GM12878 (cell line): ENCODE results near the gene PREP. TPM values are rescaled to one million over a fixed set of nuclear protein-coding genes. Genes with fewer than 3 reads are reported as not detected.

Source experiments
- ATAC-seq: fragments of 200-7000 bp; cut with Tn5 transposase; 3 replicates; pipeline ENCODE4 v1.9.1; 2020; ENCODE audit warnings: mild to moderate bottlenecking, moderate library complexity
- BruUV-seq: library from RNA; stranded (reverse); fragments of 400-500 nt; replicated peaks from 2 replicates; lab custom pipeline; 2021; lab: Mats Ljungman, UMichigan
- CTCF ChIA-PET: fragments of 300-600 bp; sonication (Branson Sonifier 250); formaldehyde crosslinking; extraction: SDS; loops from one replicate; lab custom pipeline; 2021; ENCODE audit warnings: inconsistent platforms; lab: Yijun Ruan, JAX
- POLR2A ChIA-PET: fragments of 350-600 bp; formaldehyde crosslinking; extraction: SDS; loops from one replicate; lab custom pipeline; 2021; ENCODE audit warnings: inconsistent platforms; lab: Charles Lee
- RAD21 ChIA-PET: fragments of 300-600 bp; sonication (Branson Sonifier 250); formaldehyde crosslinking; loops from one replicate; lab custom pipeline; 2023; ENCODE audit warnings: antibody characterized with exemption; ENCODE audit not compliant: unreplicated experiment; lab: Charles Lee
- SMC1A ChIA-PET: fragments of 300-600 bp; sonication (Branson Sonifier 250); formaldehyde crosslinking; loops from one replicate; lab custom pipeline; 2023; ENCODE audit not compliant: unreplicated experiment, uncharacterized antibody; lab: Charles Lee
- DNase-seq: peaks from one replicate; pipeline ENCODE4 v3.0.0-alpha.2; 2011; ENCODE audit warnings: low read depth, low spot score
- FAIRE-seq: peaks from 3 replicates; lab custom pipeline; 2011; peaks lifted over from hg19 to GRCh38; lab: Jason Lieb, UNC
- H2AFZ ChIP-seq: 2 replicates; pipeline ENCODE4 v1.6.0; 2011; ENCODE audit warnings: low read depth, low read length, control low read depth; ENCODE audit not compliant: control insufficient read depth
- H3K27ac ChIP-seq: 2 replicates; pipeline ENCODE4 v1.5.1; 2011; ENCODE audit warnings: control low read depth; ENCODE audit not compliant: control insufficient read depth, insufficient read depth
- H3K27me3 ChIP-seq, 2 experiments: replicated peaks in 1 of 2; 2 replicates each; pipeline versions ENCODE4 v1.6.0 to v1.6.1; 2011; ENCODE audit warnings: low read length in 1 of 2; ENCODE audit not compliant: control insufficient read depth in 2 of 2, insufficient read depth in 2 of 2
- H3K36me3 ChIP-seq, 2 experiments: 2 replicates each; pipeline ENCODE4 v1.5.1; 2011; ENCODE audit warnings: low read length in 1 of 2; ENCODE audit not compliant: control insufficient read depth in 2 of 2, insufficient read depth in 2 of 2
- H3K4me1 ChIP-seq: 2 replicates; pipeline ENCODE4 v1.6.1; 2011; ENCODE audit warnings: mild to moderate bottlenecking, low read length, moderate library complexity, mixed read lengths; ENCODE audit not compliant: control insufficient read depth, insufficient read depth
- H3K4me2 ChIP-seq: 2 replicates; pipeline ENCODE4 v1.6.0; 2011; ENCODE audit warnings: control low read depth; ENCODE audit not compliant: control insufficient read depth, insufficient read depth
- H3K4me3 ChIP-seq: fragments of 200-600 bp; sonication (generic); 2 replicates; pipeline ENCODE4 v1.5.1; 2016
- H3K79me2 ChIP-seq: 2 replicates; pipeline ENCODE4 v1.6.0; 2011; ENCODE audit warnings: low read length; ENCODE audit not compliant: control insufficient read depth, insufficient read depth
- H3K9ac ChIP-seq: 2 replicates; pipeline ENCODE4 v1.8.0; 2011; ENCODE audit warnings: low read length, control low read depth, mixed read lengths; ENCODE audit not compliant: control insufficient read depth, insufficient read depth
- H3K9me3 ChIP-seq: replicated peaks from 3 replicates; pipeline ENCODE4 v1.5.1; 2011; ENCODE audit warnings: mild to moderate bottlenecking, low read length; ENCODE audit not compliant: control insufficient read depth, insufficient read depth
- H4K20me1 ChIP-seq: 2 replicates; pipeline ENCODE4 v1.6.0; 2011; ENCODE audit not compliant: control insufficient read depth, insufficient read depth
- CBFB ChIP-seq: IDR thresholded peaks from 2 replicates; pipeline ENCODE4 v1.6.1; 2016; ENCODE audit warnings: antibody characterized with exemption, low read depth
- E2F4 ChIP-seq: IDR thresholded peaks from 2 replicates; pipeline ENCODE4 v1.6.1; 2012; ENCODE audit warnings: low read depth, low read length, improper control_type of control experiment
- FOXM1 ChIP-seq: IDR thresholded peaks from 2 replicates; pipeline ENCODE4 v1.6.1; 2012; ENCODE audit warnings: low read depth, mild to moderate bottlenecking, inconsistent platforms, low read length, moderate library complexity
- KDM1A ChIP-seq: fragments of 200-600 bp; sonication (generic); IDR thresholded peaks from 2 replicates; pipeline ENCODE4 v1.6.1; 2016; ENCODE audit warnings: borderline replicate concordance
- MTA3 ChIP-seq: IDR thresholded peaks from 2 replicates; pipeline ENCODE4 v1.6.1; 2012; ENCODE audit warnings: low read length, inconsistent platforms, borderline replicate concordance
- MXI1 ChIP-seq: fragments of 150-350 bp; IDR thresholded peaks from 2 replicates; pipeline ENCODE4 v1.6.1; 2011; ENCODE audit warnings: low read depth, mild to moderate bottlenecking, inconsistent platforms, low read length, improper control_type of control experiment
- NKRF ChIP-seq: fragments of 450-650 bp; conservative IDR thresholded peaks from 2 replicates; pipeline ENCODE4 v1.6.1; 2017; ENCODE audit warnings: mild to moderate bottlenecking, moderate library complexity
- RELB ChIP-seq: fragments of 450-650 bp; IDR thresholded peaks from 2 replicates; pipeline ENCODE4 v1.6.1; 2017; ENCODE audit warnings: low read depth, mild to moderate bottlenecking, moderate library complexity
- SMC3 ChIP-seq: IDR thresholded peaks from 2 replicates; pipeline ENCODE4 v1.6.1; 2011; ENCODE audit warnings: low read length, improper control_type of control experiment, borderline replicate concordance
- SREBF2 ChIP-seq: IDR thresholded peaks from 2 replicates; pipeline ENCODE4 v1.6.1; 2012; ENCODE audit warnings: mild to moderate bottlenecking, low read length
- ZBTB40 ChIP-seq: fragments of 450-650 bp; IDR thresholded peaks from 2 replicates; pipeline ENCODE4 v1.6.1; 2016; ENCODE audit warnings: mild to moderate bottlenecking, moderate library complexity, borderline replicate concordance
- ZZZ3 ChIP-seq: IDR thresholded peaks from 2 replicates; pipeline ENCODE4 v1.6.1; 2011; ENCODE audit warnings: low read depth; ENCODE audit not compliant: control insufficient read depth, insufficient read length
- WGBS: methylation state at CpG from one replicate; pipeline ENCODE4 v1.1.6; 2016; ENCODE audit warnings: low lambda C conversion rate; ENCODE audit not compliant: insufficient replicate concordance, insufficient coverage; ENCODE audit errors: missing lambda C conversion rate; 5-methylcytosine and 5-hydroxymethylcytosine counted together
- in situ Hi-C: fragments of 300-500 bp; cut with MboI; formaldehyde crosslinking; loops from 9 replicates; pipeline ENCODE4 v1.14.3; 2018; ENCODE audit warnings: mixed read lengths
- intact Hi-C: fragments of 100-400 bp; cut with micrococcal nuclease; formaldehyde crosslinking; loops from one replicate; pipeline ENCODE4 v1.14.2; 2022; ENCODE audit not compliant: unreplicated experiment
- polyA plus RNA-seq, 11 experiments: library from polyadenylated mRNA; depleted of rRNA in 4 of 11; unstranded in 6 of 11; stranded (reverse) in 5 of 11; fragments of >200 nt; fragmentation: Nextera tagmentation in 4 of 11; fragmentation: Illumina TruSeq in 1 of 11; extraction: Ambion mirVana in 4 of 11; extraction: Trizol in 1 of 11; gene quantifications; 1 replicate in 1 of 11; 2 replicates in 10 of 11; pipeline versions ENCODE4 v1.2.1 to v1.2.3, GENCODE V29; 2011 to 2016; ENCODE audit warnings: inconsistent platforms in 2 of 11, missing spikeins in 2 of 11, low read depth in 1 of 11
- total RNA-seq, 4 experiments: library from RNA; depleted of rRNA in 3 of 4; stranded (reverse); fragments of >200 nt in 3 of 4; fragmentation: Illumina TruSeq in 1 of 4; extraction: Trizol in 1 of 4; gene quantifications; 2 replicates each; pipeline versions ENCODE4 v1.2.1 to v1.2.3, GENCODE V29; 2013 to 2021

The PREP gene
- total and polyA plus RNA-seq, 10 of the 15 experiments (the other 5 are each of a cell fraction or from before 2014, with no cell fraction given): 6.5 to 33.6 (median 18.1) TPM

GRCh38 chr6:105445481-105445880 is 42.6 kb upstream of the PREP start:
- ChIA-PET CTCF (interaction anchor here (1.2 to 2.1 kb wide), 2 partner anchors 13 to 778 kb away, joined by 4 to 14 read pairs; no protein-coding TSS in a partner anchor), RAD21 (interaction anchor here (1.2 kb wide), 1 partner anchor 14 kb away, joined by 4 read pairs; no protein-coding TSS in a partner anchor), POLR2A (no interaction called here), SMC1A (interaction anchor here (1.1 to 5.4 kb wide), 4 partner anchors 9 to 14 kb away, joined by 3 to 37 read pairs (median 14); no protein-coding TSS in a partner anchor)
- intact Hi-C loops (no loop called here), in situ Hi-C loops (no loop called here)
- no peak for FAIRE-seq
- Histone ChIP-seq H3K27me3 (no peaks in the 10 kb centered on the region), H2AFZ (no peak overlapping the region), H3K27ac (no peak overlapping the region), H4K20me1 (no peaks in the 10 kb centered on the region), H3K4me1 (no peaks in the 10 kb centered on the region), H3K9me3 (no peaks in the 10 kb centered on the region; the same call in 2 of the 3 replicates), H3K79me2 (no peaks in the 10 kb centered on the region), H3K4me2 (no peak overlapping the region), H3K9ac (no peak overlapping the region), H3K4me3 (no peak overlapping the region), H3K36me3 (no peaks in the 10 kb centered on the region)
- ATAC-seq: no peak
- BruUV-seq: no TSS peak
- 82% methylated on average over 1 of the region's 1 CpG for WGBS
- DNase-seq: no peak
- no peak for TF ChIP-seq MTA3
- no peak for TF ChIP-seq CBFB
- no peak for TF ChIP-seq NKRF
- TF ChIP-seq SMC3: no peak
- no peak for TF ChIP-seq ZZZ3
- no peak for TF ChIP-seq SREBF2
- no peak for TF ChIP-seq MXI1
- TF ChIP-seq ZBTB40: no peak
- TF ChIP-seq FOXM1: no peak
- TF ChIP-seq RELB: no peak
- TF ChIP-seq E2F4: no peak
- TF ChIP-seq KDM1A: no peak
